Stimulated activated CD4-positive, alpha-beta T cell treated with anti-CD3 and anti-CD28 coated beads, Interleukin-4, amount 100 ng/mL, for 4 hours (primary cell): Measurements from ENCODE around the gene PRLH.
A peak's percentile ranks its signal among the peaks of the same experiment; 100 is the strongest.

Experiments used
- DNase-seq, 2 experiments: peaks; one replicate each; pipeline ENCODE4 v3.0.0-alpha.2; 2020

PRLH gene

GRCh38 chr2:237567276-237568029 is 1.1 kb downstream of the PRLH start:
- DNase-seq, result no peak

- DNase-seq, result no peak
Measured at GRCh38 chr2:237568121-237568660, 1.8 kb downstream of the PRLH start.

- DNase-seq, result no peak
Measured at GRCh38 chr2:237569041-237569440, 2.7 kb downstream of the PRLH start.

- no peak for DNase-seq
Measured at GRCh38 chr2:237569896-237570295, 3.5 kb downstream of the PRLH start.

- no peak for DNase-seq
Measured at GRCh38 chr2:237570776-237571335, 4.5 kb downstream of the PRLH start.

GRCh38 chr2:237571551-237571950 is 5.2 kb downstream of the PRLH start:
- no peak for DNase-seq

GRCh38 chr2:237572021-237572741 is 5.8 kb downstream of the PRLH start:
- peak; percentile 78 to 92 for DNase-seq

- no peak for DNase-seq
Measured at GRCh38 chr2:237572742-237573101, 6.3 kb downstream of the PRLH start.

GRCh38 chr2:237573721-237574415 is 7.5 kb downstream of the PRLH start:
- no peak for DNase-seq

- no peak for DNase-seq
Measured at GRCh38 chr2:237574467-237574866, 8.1 kb downstream of the PRLH start.

- DNase-seq, result no peak
Measured at GRCh38 chr2:237574894-237575868, 8.8 kb downstream of the PRLH start.

GRCh38 chr2:237575869-237576862 is 9.8 kb downstream of the PRLH start:
- no peak for DNase-seq

GRCh38 chr2:237576974-237577373 is 10.6 kb downstream of the PRLH start:
- DNase-seq, result no peak

GRCh38 chr2:237577458-237577857 is 11.1 kb downstream of the PRLH start:
- DNase-seq, result no peak

- no peak for DNase-seq
Measured at GRCh38 chr2:237577956-237578870, 11.8 kb downstream of the PRLH start.

GRCh38 chr2:237581326-237581725 is 15.0 kb downstream of the PRLH start:
- no peak for DNase-seq

- DNase-seq, result peak; percentile 17 to 62
Measured at GRCh38 chr2:237581751-237582746, 15.7 kb downstream of the PRLH start.
